GM12864 (cell line): ENCODE results near the gene CNNM1.

Source experiments
- DNase-seq: peaks from one replicate; pipeline ENCODE4 v3.0.0-alpha.2; 2011; ENCODE audit warnings: low read depth
- H3K4me3 ChIP-seq: 2 replicates; pipeline ENCODE4 v1.5.1; 2011; ENCODE audit warnings: mild to moderate bottlenecking, low read depth, low read length, control low read depth
- TF ChIP-seq, protein P1 (sequence below): IDR thresholded peaks from 2 replicates; pipeline ENCODE4 v1.5.1; 2011; ENCODE audit warnings: low read depth, mild to moderate bottlenecking, moderate library complexity, low read length, control low read depth, inconsistent platforms; ENCODE audit errors: missing control alignments

The CNNM1 gene

DNA sequence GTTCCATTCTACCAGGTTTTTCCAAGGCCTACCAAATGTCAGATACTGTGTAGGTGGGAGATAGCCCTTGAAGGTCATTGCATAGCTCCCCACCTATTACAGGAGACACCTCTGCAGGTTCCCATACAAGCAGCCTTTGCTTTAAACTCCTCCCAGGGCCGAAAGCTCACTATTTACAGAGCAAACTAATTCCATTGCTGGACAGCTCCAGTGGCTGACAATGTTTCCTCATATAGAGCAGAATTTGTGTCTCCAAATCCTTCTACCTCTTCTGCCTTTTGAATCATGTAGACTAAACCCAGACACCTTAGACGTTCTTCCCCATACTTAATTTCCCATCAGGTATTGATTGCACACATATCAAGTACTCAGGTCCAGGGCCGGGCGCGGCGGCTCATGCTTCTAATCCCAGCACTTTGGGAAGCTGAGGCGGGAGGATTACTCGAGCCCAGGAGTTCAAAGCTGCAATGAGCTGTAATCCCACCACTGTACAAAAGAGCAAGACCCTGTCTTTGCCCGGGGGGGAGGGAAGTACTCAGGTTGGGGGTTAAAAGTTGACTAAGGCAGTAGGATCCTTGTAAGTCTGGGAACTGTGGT, 2.1 kb downstream of the CNNM1 start:
- TF ChIP-seq, protein P1, sequence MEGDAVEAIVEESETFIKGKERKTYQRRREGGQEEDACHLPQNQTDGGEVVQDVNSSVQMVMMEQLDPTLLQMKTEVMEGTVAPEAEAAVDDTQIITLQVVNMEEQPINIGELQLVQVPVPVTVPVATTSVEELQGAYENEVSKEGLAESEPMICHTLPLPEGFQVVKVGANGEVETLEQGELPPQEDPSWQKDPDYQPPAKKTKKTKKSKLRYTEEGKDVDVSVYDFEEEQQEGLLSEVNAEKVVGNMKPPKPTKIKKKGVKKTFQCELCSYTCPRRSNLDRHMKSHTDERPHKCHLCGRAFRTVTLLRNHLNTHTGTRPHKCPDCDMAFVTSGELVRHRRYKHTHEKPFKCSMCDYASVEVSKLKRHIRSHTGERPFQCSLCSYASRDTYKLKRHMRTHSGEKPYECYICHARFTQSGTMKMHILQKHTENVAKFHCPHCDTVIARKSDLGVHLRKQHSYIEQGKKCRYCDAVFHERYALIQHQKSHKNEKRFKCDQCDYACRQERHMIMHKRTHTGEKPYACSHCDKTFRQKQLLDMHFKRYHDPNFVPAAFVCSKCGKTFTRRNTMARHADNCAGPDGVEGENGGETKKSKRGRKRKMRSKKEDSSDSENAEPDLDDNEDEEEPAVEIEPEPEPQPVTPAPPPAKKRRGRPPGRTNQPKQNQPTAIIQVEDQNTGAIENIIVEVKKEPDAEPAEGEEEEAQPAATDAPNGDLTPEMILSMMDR = no peak
- H3K4me3 ChIP-seq = no peak overlapping the region
- no peak for DNase-seq

DNA sequence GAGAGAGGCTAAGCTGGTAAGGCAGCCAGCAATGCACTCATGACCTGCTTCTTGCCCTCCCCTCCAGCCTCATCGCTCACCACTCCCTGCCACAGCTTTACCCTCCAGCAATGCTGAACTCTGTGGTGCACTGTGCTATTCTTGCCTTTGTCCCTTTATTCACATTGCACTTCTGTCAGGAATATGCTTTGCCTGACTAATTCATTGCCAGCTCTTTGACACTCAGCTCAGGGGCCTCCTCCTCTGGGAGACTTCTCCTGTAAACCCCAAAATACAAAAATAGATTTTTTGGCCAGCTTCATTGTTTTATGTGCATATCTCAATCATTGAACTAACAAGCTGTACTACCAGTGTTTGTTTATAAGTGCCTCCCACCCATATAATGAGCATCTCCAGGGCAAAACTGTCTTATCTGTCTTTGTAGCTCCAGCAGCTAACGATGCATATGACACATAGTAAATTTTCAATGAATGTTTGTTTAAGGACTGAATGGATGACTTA, 8.2 kb downstream of the CNNM1 start:
- DNase-seq = no peak
- no peak overlapping the region for H3K4me3 ChIP-seq
- TF ChIP-seq, protein P1 = no peak

DNA sequence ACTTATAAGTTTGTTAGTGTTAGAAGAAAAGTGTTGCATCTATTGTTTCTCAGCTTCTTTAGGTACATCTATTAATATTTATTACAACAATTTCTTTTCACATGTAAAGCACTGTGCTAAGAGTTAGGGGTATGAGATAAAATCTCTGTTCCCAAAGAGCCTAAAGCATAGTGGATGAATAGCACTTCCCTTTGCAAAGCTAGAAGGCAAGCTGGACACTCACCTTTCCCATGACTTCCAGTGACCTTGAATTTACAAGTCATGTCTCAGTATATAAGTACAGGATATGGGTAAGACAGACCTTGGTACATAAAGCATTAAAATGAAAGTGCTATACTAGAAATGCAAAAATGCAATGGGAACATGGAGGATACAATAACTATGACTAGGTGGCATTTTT, 8.7 kb downstream of the CNNM1 start:
- no peak overlapping the region for H3K4me3 ChIP-seq
- DNase-seq = no peak

DNA sequence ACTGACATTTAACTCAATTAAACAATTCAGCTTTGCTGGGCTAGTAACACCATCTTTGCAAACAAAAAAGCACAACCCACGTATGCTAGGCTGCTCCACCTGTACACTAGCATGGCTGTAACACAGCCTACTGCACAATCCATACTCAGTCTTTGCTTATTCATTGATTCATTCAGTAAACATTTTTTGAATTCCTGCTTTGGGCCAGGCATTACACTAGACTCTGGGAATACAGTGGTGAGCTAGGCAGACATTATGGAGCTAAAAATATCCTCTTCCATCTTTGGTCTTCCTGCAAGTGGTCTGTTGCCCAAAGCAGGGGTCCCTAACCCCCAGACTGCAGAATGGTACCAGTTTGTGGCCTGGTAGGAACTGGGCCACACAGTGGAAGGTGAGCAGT, 9.9 kb downstream of the CNNM1 start:
- no peak for DNase-seq
- TF ChIP-seq, protein P1 = no peak
- H3K4me3 ChIP-seq = no peak overlapping the region

More for the DNA sequence above, 8.7 kb downstream of the CNNM1 start:
- TF ChIP-seq, protein P1 = no peak

DNA sequence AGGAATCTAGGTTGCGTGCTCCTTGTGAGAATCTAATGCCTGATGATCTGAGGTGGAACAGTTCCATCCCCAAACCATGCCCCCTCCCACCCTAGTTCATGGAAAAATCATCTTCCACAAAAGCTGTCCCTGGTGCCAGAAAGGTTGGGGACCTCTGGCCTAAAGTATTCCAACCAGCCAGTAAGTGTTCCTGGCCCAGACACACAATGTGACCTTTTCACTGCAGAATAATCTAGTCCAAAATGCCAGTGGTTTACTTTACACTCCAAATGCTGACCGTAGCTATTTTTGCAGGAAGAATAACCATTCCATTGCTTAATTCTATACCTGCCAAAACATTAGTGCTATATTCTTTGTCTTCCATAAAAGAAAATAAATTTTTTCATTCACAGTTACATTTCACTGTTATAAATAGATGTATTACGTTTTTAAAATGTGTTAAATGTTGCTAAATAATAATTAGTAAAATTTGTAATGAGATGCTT, 10.4 kb downstream of the CNNM1 start:
- TF ChIP-seq, protein P1 = no peak
- H3K4me3 ChIP-seq = no peak overlapping the region
- DNase-seq = no peak

DNA sequence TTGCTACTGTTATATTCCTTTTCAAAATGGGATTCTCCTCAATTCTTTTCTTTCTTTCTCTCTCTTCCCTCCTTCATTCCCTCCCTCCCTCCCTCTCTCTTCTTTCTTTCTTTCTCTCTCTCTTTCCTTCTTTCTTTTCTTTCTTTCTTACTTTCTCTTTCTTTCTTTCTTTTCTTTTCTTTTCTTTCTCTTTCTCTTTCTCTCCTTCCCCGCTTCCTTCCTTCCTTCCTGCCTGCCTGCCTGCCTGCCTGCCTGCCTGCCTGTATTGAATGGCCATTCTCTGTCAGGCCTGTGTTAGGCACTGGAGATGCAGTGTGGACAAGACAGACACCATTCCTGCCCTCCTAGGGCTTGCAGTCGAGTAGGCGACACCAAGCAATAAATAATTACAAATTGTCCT, 11.5 kb downstream of the CNNM1 start:
- TF ChIP-seq, protein P1 = no peak
- no peak for DNase-seq
- H3K4me3 ChIP-seq = no peak overlapping the region

DNA sequence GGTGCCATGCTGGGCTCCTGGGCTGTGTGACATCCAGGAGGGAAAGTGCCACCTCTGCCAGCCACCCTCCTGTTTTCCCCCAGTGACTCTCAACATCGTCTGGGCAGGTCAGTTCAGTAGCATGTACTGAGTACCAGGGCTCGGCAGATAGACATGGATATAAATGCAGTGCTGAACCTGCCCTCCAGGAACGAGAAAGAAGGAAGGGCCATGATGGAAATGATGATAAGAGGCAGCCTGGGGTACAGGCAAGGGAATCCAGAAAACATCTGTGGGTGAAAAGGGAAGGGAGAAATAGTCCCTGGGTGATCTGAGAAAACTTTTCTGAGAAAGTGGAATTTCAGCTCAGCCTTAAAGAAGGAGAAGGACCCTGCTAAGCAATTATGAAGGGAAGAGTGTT, 12.1 kb downstream of the CNNM1 start:
- H3K4me3 ChIP-seq = no peak overlapping the region
- DNase-seq = no peak
- TF ChIP-seq, protein P1 = no peak
